ENCODE results near the gene GPC5.

DNA sequence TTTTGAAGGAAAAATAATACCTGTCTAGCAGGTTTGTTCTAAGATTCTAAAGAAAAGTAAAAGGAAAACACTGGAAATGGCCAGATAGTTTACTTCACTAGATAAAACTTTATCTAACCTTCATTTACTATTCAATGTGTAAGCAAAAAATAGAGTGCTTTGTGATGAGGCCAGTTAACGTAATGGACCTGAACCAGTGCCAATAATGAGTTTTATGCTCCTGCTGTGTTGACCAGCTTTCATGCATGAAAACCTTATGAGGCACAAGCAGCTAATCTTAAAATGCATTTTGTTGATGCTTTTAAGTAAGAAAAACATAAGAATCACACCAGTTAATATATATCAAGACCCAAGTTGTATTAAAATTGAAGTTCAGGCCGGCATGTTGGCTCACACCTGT, 1211.0 kb downstream of the GPC5 start:
- TF ChIP-seq, protein P1, sequence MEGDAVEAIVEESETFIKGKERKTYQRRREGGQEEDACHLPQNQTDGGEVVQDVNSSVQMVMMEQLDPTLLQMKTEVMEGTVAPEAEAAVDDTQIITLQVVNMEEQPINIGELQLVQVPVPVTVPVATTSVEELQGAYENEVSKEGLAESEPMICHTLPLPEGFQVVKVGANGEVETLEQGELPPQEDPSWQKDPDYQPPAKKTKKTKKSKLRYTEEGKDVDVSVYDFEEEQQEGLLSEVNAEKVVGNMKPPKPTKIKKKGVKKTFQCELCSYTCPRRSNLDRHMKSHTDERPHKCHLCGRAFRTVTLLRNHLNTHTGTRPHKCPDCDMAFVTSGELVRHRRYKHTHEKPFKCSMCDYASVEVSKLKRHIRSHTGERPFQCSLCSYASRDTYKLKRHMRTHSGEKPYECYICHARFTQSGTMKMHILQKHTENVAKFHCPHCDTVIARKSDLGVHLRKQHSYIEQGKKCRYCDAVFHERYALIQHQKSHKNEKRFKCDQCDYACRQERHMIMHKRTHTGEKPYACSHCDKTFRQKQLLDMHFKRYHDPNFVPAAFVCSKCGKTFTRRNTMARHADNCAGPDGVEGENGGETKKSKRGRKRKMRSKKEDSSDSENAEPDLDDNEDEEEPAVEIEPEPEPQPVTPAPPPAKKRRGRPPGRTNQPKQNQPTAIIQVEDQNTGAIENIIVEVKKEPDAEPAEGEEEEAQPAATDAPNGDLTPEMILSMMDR (IDR thresholded peaks at IDR 0.05; ENCODE audit: low read depth, low read length, missing input control): no peak
- TF ChIP-seq HNF4G (IDR thresholded peaks at IDR 0.05) (no peak), FOXA1 (IDR thresholded peaks at IDR 0.05) (no peak), SP1 (IDR thresholded peaks at IDR 0.05) (no peak), TAF1 (conservative IDR thresholded peaks at IDR 0.05) (no peak), RAD21 (IDR thresholded peaks at IDR 0.05) (no peak), EGR1 (IDR thresholded peaks at IDR 0.05; ENCODE audit: low read depth in 2 of 2) (no peak), RXRA (IDR thresholded peaks at IDR 0.05) (no peak)
- TF ChIP-seq, protein P2, sequence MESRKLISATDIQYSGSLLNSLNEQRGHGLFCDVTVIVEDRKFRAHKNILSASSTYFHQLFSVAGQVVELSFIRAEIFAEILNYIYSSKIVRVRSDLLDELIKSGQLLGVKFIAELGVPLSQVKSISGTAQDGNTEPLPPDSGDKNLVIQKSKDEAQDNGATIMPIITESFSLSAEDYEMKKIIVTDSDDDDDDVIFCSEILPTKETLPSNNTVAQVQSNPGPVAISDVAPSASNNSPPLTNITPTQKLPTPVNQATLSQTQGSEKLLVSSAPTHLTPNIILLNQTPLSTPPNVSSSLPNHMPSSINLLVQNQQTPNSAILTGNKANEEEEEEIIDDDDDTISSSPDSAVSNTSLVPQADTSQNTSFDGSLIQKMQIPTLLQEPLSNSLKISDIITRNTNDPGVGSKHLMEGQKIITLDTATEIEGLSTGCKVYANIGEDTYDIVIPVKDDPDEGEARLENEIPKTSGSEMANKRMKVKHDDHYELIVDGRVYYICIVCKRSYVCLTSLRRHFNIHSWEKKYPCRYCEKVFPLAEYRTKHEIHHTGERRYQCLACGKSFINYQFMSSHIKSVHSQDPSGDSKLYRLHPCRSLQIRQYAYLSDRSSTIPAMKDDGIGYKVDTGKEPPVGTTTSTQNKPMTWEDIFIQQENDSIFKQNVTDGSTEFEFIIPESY (IDR thresholded peaks at IDR 0.05): no peak
- TF ChIP-seq, protein P3, sequence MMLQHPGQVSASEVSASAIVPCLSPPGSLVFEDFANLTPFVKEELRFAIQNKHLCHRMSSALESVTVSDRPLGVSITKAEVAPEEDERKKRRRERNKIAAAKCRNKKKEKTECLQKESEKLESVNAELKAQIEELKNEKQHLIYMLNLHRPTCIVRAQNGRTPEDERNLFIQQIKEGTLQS (IDR thresholded peaks at IDR 0.05): no peak
- TF ChIP-seq, protein P4, sequence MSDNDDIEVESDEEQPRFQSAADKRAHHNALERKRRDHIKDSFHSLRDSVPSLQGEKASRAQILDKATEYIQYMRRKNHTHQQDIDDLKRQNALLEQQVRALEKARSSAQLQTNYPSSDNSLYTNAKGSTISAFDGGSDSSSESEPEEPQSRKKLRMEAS (IDR thresholded peaks at IDR 0.05): no peak
- TF ChIP-seq, protein P5, sequence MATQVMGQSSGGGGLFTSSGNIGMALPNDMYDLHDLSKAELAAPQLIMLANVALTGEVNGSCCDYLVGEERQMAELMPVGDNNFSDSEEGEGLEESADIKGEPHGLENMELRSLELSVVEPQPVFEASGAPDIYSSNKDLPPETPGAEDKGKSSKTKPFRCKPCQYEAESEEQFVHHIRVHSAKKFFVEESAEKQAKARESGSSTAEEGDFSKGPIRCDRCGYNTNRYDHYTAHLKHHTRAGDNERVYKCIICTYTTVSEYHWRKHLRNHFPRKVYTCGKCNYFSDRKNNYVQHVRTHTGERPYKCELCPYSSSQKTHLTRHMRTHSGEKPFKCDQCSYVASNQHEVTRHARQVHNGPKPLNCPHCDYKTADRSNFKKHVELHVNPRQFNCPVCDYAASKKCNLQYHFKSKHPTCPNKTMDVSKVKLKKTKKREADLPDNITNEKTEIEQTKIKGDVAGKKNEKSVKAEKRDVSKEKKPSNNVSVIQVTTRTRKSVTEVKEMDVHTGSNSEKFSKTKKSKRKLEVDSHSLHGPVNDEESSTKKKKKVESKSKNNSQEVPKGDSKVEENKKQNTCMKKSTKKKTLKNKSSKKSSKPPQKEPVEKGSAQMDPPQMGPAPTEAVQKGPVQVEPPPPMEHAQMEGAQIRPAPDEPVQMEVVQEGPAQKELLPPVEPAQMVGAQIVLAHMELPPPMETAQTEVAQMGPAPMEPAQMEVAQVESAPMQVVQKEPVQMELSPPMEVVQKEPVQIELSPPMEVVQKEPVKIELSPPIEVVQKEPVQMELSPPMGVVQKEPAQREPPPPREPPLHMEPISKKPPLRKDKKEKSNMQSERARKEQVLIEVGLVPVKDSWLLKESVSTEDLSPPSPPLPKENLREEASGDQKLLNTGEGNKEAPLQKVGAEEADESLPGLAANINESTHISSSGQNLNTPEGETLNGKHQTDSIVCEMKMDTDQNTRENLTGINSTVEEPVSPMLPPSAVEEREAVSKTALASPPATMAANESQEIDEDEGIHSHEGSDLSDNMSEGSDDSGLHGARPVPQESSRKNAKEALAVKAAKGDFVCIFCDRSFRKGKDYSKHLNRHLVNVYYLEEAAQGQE (IDR thresholded peaks at IDR 0.05): no peak
